ENCODE data around the gene SLC24A3. TPM values are rescaled to one million over a fixed set of nuclear protein-coding genes. Genes with fewer than 3 reads are reported as not detected.

The SLC24A3 gene
- total RNA-seq, 2 donors from 2014 or later: 1.4 to 3.7 TPM

DNA sequence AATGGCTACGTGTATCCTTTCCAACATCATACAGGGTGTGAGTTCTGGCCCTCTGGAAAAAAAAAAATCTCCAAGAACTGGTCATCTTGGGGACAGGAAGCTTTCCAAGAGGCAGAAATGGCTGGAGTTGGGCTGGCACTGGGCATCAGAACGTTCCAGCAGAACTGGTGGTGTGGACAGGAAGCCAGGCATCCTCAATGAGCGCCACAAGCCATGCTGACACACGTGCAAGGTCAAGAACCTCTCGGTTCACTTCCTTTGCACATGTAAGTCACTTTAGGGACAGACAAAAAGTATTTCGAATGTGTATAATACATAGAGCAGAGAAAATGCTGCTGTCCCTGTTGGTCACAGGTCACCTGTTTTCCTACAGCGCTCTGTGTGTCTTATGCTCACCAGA is 518.3 kb downstream of the SLC24A3 start:
- TF ChIP-seq, protein P1, sequence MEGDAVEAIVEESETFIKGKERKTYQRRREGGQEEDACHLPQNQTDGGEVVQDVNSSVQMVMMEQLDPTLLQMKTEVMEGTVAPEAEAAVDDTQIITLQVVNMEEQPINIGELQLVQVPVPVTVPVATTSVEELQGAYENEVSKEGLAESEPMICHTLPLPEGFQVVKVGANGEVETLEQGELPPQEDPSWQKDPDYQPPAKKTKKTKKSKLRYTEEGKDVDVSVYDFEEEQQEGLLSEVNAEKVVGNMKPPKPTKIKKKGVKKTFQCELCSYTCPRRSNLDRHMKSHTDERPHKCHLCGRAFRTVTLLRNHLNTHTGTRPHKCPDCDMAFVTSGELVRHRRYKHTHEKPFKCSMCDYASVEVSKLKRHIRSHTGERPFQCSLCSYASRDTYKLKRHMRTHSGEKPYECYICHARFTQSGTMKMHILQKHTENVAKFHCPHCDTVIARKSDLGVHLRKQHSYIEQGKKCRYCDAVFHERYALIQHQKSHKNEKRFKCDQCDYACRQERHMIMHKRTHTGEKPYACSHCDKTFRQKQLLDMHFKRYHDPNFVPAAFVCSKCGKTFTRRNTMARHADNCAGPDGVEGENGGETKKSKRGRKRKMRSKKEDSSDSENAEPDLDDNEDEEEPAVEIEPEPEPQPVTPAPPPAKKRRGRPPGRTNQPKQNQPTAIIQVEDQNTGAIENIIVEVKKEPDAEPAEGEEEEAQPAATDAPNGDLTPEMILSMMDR (IDR thresholded peaks at IDR 0.05): no peak
- no peaks in the 10 kb centered on the region for H3K9me3 ChIP-seq
- H3K4me3 ChIP-seq: no peak overlapping the region
- H3K36me3 ChIP-seq: no peaks in the 10 kb centered on the region
- no peak overlapping the region for H3K27ac ChIP-seq
- peaks cover 0 to 14% of the 10 kb centered on the region in 2 donors for H3K4me1 ChIP-seq
- no peak for DNase-seq (ENCODE audit: low spot score)
- no peaks in the 10 kb centered on the region for H3K27me3 ChIP-seq

DNA sequence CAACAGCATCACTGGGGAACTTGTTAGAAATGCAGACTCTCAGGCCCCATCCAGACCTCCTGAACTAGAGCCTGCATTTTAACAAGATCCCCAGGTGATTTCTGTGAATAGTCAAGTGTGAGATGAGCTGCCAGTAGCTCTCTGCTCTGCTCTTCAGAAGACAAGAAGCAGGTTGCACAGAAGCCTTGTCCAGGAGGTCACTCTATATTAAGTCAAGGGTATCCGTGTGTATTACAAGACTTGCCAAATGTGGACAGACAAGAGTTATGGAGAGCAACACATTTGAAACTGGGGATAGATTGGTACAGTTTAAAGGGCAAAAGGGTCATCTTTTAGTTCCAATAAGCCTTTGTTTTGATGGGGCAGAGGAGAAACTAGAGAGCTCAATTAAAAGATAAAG is 522.4 kb downstream of the SLC24A3 start:
- Histone ChIP-seq H3K27ac (peak overlapping the region; percentile 51 to 56), H3K27me3 (no peaks in the 10 kb centered on the region), H3K9me3 (no peaks in the 10 kb centered on the region), H3K4me3 (no peak overlapping the region), H3K4me1 (peaks cover 0 to 26% of the 10 kb centered on the region in 2 donors), H3K36me3 (no peaks in the 10 kb centered on the region)
- no peak for DNase-seq (ENCODE audit: low spot score)
- TF ChIP-seq, protein P1 (IDR thresholded peaks at IDR 0.05): no peak

DNA sequence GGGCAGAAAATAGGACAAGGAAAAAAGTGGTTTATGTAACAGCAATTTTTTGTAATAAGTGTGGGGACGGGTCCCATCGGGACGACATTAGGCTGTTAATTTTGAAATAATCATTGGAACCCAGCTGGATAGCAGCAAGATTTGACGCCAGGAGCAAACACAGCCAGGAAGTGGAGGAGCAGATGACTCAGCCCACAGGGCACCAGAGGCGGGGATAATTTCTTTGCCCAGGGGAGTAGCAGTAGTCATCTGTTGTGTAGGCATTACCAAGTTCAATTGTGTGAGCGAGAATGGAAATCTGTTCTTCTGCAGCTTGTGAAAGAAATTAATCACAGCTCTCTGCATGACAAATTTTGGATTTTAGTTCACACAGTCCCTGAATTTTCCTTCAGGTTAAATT is 523.0 kb downstream of the SLC24A3 start:
- no peaks in the 10 kb centered on the region for H3K36me3 ChIP-seq
- no peaks in the 10 kb centered on the region for H3K9me3 ChIP-seq
- peaks cover 0 to 26% of the 10 kb centered on the region in 2 donors for H3K4me1 ChIP-seq
- DNase-seq (ENCODE audit: low spot score): peak; percentile 88
- no peak overlapping the region for H3K4me3 ChIP-seq
- no peaks in the 10 kb centered on the region for H3K27me3 ChIP-seq
- TF ChIP-seq, protein P1 (IDR thresholded peaks at IDR 0.05): no peak
- H3K27ac ChIP-seq: peak overlapping the region; percentile 51 to 56

DNA sequence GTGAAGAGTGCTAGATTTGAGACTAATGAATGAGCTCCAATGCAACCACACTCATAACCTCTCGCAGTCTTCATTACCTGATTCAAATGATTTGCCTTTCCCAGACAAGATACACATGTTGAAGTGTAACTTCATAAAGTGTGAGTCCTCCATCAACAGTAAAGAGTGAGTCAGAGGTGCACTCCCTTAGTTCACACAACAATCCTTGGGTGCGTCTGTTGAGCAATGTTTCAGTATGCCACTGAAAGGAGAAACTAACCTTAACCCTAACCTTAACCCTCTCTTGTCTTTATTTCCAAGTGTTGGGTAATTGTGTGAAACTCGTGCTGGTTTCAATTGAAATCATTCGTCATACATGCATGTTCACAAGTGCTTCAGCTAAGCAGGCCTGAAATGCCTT is 524.6 kb downstream of the SLC24A3 start:
- DNase-seq (ENCODE audit: low spot score): no peak
- Histone ChIP-seq H3K9me3 (no peaks in the 10 kb centered on the region), H3K4me1 (peaks cover 0 to 26% of the 10 kb centered on the region in 2 donors), H3K4me3 (no peak overlapping the region), H3K36me3 (no peaks in the 10 kb centered on the region), H3K27ac (no peak overlapping the region), H3K27me3 (no peaks in the 10 kb centered on the region)
- TF ChIP-seq, protein P1 (IDR thresholded peaks at IDR 0.05): no peak

DNA sequence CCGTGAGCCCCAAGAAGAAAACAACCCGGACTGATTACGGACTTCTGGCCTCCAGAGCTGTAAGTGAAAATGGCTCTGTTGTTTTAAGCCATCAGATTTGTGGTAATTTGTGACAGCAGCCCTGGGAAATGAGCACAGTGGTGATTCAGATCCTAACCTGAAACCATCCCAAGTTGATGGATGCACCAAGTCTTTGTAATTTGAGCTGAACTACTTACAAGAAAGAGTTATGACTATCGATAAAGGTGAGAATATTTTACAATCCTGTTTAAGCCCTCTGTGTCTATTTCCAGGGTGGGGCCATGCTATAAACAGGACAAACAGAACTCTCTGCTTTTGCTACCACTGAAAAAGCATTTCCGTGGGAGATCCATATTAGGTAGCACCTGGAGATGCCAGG is 526.5 kb downstream of the SLC24A3 start:
- Histone ChIP-seq H3K4me1 (peaks cover 0 to 26% of the 10 kb centered on the region in 2 donors), H3K4me3 (no peak overlapping the region), H3K9me3 (no peaks in the 10 kb centered on the region), H3K27me3 (no peaks in the 10 kb centered on the region), H3K27ac (no peak overlapping the region), H3K36me3 (no peaks in the 10 kb centered on the region)
- TF ChIP-seq, protein P1 (IDR thresholded peaks at IDR 0.05): no peak
- DNase-seq (ENCODE audit: low spot score): no peak

DNA sequence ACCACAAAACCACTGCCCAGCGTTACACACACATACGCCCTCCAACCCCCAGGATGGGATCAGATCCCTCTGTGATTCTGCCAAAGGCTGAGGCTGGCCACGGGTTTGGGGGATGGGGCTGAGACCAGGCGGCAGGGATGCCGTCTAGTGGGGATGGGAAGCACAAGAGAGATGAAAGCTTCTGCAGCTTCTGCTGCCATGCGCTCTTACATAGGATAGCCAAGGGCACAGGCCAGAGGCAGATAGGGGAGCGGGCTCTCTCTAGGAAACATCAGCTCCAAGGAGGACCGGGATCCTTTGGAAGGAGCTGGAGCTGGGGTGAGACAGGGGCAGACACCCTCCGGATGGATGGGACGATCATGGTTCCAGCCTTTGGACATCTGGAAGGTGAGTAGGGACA is 526.9 kb downstream of the SLC24A3 start:
- DNase-seq (ENCODE audit: low spot score): no peak
- H3K27ac ChIP-seq: no peak overlapping the region
- TF ChIP-seq, protein P1 (IDR thresholded peaks at IDR 0.05): no peak
- peaks cover 0 to 25% of the 10 kb centered on the region in 2 donors for H3K4me1 ChIP-seq
- no peaks in the 10 kb centered on the region for H3K27me3 ChIP-seq
- H3K4me3 ChIP-seq: no peak overlapping the region
- no peaks in the 10 kb centered on the region for H3K9me3 ChIP-seq
- no peaks in the 10 kb centered on the region for H3K36me3 ChIP-seq
